Upper lobe of right lung (tissue), 1 donor: ENCODE measurements around the gene TRMT10A. TPM values are rescaled to one million over a fixed set of nuclear protein-coding genes. Genes with fewer than 3 reads are reported as not detected.
A peak's percentile ranks its signal among the peaks of the same experiment; 100 is the strongest.

Source experiments
- ATAC-seq: fragments of 200-7000 bp; cut with Tn5 transposase; one replicate; pipeline ENCODE4 v1.9.1; 2020; ENCODE audit warnings: mild to moderate bottlenecking, moderate library complexity
- DNase-seq: peaks from one replicate; pipeline ENCODE4 v3.0.0-alpha.2; 2020
- H3K27ac ChIP-seq: fragments of 200-600 bp; one replicate; pipeline ENCODE4 v1.8.0; 2022
- H3K27me3 ChIP-seq: fragments of 200-600 bp; one replicate; pipeline ENCODE4 v1.8.0; 2022; ENCODE audit warnings: mild to moderate bottlenecking
- H3K36me3 ChIP-seq: fragments of 200-600 bp; one replicate; pipeline ENCODE4 v1.8.0; 2022
- H3K4me1 ChIP-seq: fragments of 200-600 bp; one replicate; pipeline ENCODE4 v1.8.0; 2022
- H3K4me3 ChIP-seq: fragments of 200-600 bp; one replicate; pipeline ENCODE4 v1.8.0; 2022; ENCODE audit warnings: mild to moderate bottlenecking
- H3K9me3 ChIP-seq: fragments of 200-600 bp; one replicate; pipeline ENCODE4 v1.8.0; 2022
- intact Hi-C: fragments of 100-400 bp; cut with DNase I; formaldehyde crosslinking; loops from one replicate; pipeline ENCODE4 v1.11.0; 2022
- long read RNA-seq: library from polyadenylated mRNA; unstranded; transcript quantifications from one replicate; pipeline ENCODE4 v2.0.0, GENCODE V29; 2021
- total RNA-seq: library from RNA; stranded (reverse); fragmentation: NEBNext Ultra II Directional; extraction: Animal tissue kit (Norgen Biotek cat#: 25700); gene quantifications from one replicate; pipeline ENCODE4 v1.2.1, GENCODE V29; 2021
- TF ChIP-seq, protein P1 (sequence below): fragments of 200-600 bp; IDR thresholded peaks from one replicate; pipeline ENCODE4 v1.8.0; 2022; ENCODE audit warnings: antibody characterized with exemption
- donor health status: DM: no; HTN: yes; CAD: no; lungs with severe emphysema.

Gene TRMT10A, protein sequence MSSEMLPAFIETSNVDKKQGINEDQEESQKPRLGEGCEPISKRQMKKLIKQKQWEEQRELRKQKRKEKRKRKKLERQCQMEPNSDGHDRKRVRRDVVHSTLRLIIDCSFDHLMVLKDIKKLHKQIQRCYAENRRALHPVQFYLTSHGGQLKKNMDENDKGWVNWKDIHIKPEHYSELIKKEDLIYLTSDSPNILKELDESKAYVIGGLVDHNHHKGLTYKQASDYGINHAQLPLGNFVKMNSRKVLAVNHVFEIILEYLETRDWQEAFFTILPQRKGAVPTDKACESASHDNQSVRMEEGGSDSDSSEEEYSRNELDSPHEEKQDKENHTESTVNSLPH
- total RNA-seq, result 5.0 TPM
- long read RNA-seq, partial matches to known transcripts, result 2 of 10 reads
- long read RNA-seq, other reads (novel, unspliced or antisense), result 2 of 10 reads

DNA sequence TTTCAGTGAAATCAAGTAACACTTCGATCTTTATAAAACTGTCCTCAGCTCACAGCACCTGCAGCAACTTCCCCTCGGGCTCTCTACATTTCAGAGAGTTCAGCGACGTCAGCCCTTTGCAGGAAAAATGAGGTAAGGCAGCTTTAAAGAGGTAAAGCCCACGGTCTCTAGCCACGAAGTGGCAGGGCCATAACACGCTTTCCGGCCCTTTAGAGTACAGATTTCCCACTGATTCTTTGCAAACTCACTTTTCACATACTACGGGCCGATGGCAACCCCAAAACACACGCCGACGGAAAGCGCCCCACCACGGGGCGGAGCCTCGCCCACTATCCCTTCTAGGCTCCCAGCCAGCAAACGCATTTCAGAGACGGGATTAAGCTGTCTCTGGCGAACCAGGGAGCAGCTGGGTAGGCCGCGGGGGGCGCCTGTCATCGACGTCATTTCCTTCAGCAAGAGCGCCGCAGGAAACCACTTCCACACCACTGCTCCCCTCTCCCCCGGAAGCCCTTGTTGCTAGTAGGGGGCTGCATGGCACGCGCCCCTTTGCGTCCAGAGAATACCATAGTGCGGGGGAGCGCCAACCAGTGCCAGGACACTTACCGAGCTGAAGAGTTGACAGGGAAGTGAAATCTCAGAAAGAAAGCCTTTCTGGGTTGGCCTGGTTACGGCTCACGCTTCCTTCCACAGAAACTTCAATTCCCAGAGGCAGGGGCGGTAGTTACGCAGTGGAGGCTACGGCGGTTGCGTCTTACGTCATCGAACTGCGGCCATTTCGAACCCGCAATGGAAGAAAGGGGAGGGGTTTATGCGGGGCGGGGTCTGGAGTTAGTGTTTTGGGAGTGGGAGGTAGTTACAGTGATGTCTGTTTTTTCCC, at the start of gene TRMT10A:
TSS of gene TRMT10A (minus strand) at position 730 of the 877 bp plus-strand sequence. CDS start 4,701 bp downstream, outside the sequence.
- intact Hi-C loops, result loop anchor here (10.0 kb wide), 1 partner anchor 241 kb away; no protein-coding TSS in a partner anchor
- H3K27ac ChIP-seq, result peak within 1 kb of the TSS; percentile 98
- ATAC-seq, result peak; percentile 97
- H3K9me3 ChIP-seq, result no peaks in the 10 kb centered on the region
- DNase-seq, result peak; percentile 99
- TF ChIP-seq, protein P1, sequence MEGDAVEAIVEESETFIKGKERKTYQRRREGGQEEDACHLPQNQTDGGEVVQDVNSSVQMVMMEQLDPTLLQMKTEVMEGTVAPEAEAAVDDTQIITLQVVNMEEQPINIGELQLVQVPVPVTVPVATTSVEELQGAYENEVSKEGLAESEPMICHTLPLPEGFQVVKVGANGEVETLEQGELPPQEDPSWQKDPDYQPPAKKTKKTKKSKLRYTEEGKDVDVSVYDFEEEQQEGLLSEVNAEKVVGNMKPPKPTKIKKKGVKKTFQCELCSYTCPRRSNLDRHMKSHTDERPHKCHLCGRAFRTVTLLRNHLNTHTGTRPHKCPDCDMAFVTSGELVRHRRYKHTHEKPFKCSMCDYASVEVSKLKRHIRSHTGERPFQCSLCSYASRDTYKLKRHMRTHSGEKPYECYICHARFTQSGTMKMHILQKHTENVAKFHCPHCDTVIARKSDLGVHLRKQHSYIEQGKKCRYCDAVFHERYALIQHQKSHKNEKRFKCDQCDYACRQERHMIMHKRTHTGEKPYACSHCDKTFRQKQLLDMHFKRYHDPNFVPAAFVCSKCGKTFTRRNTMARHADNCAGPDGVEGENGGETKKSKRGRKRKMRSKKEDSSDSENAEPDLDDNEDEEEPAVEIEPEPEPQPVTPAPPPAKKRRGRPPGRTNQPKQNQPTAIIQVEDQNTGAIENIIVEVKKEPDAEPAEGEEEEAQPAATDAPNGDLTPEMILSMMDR, result no peak
- H3K27me3 ChIP-seq, result no peaks in the 10 kb centered on the region
- peak within 1 kb of the TSS; percentile 68 for H3K4me3 ChIP-seq
- no peaks in the 10 kb centered on the region for H3K36me3 ChIP-seq
- H3K4me1 ChIP-seq, result peaks cover 5% of the 10 kb centered on the region

DNA sequence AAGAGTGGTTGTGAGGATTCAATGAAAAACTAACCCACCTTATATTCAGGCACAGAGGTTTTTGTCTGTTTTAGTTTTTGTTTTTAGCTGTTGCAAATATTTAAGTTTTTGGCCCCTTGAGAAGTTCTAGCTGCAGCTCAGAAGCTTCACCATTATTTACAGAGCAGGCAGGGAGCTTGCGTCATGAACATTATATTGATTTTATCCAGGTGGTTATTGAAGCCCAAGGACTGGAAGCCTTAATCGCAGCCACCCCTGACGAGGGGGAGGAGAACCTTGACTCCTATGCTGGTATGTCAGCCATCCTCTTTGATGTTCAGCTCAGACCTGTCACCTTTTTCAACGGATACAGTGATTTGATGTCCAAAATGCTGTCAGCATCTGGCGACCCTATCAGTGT, 48.9 kb upstream of the TRMT10A start:
- Histone ChIP-seq H3K36me3 (no peaks in the 10 kb centered on the region), H3K27me3 (no peaks in the 10 kb centered on the region), H3K9me3 (no peaks in the 10 kb centered on the region), H3K4me3 (no peak overlapping the region), H3K4me1 (no peaks in the 10 kb centered on the region), H3K27ac (no peak overlapping the region)
- no peak for ATAC-seq
- intact Hi-C loops, result no loop called here
- TF ChIP-seq, protein P1, result no peak
- no peak for DNase-seq

DNA sequence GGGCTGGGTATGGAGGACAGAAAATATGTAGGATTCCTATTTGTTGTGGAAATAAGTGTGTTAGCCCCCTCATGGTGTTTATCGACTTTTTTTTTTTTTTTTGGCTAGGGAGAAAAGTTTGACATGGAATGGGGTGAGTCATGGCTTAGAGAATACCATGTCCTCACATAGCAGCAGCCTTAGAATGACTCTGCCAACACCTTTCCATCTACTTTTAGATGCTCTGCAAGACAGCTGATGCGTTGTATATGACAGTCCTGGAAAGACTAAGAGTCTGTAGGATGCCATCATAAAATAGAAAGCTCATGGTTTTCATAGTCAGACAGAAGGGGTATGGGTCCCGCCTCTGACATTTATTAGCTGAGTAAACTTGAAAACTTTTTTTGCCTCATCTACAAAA, 48.4 kb upstream of the TRMT10A start:
- no peak overlapping the region for H3K4me3 ChIP-seq
- TF ChIP-seq, protein P1, result no peak
- H3K27me3 ChIP-seq, result no peaks in the 10 kb centered on the region
- H3K27ac ChIP-seq, result no peak overlapping the region
- no peaks in the 10 kb centered on the region for H3K9me3 ChIP-seq
- ATAC-seq, result no peak
- intact Hi-C loops, result no loop called here
- no peaks in the 10 kb centered on the region for H3K36me3 ChIP-seq
- no peak for DNase-seq
- H3K4me1 ChIP-seq, result no peaks in the 10 kb centered on the region

DNA sequence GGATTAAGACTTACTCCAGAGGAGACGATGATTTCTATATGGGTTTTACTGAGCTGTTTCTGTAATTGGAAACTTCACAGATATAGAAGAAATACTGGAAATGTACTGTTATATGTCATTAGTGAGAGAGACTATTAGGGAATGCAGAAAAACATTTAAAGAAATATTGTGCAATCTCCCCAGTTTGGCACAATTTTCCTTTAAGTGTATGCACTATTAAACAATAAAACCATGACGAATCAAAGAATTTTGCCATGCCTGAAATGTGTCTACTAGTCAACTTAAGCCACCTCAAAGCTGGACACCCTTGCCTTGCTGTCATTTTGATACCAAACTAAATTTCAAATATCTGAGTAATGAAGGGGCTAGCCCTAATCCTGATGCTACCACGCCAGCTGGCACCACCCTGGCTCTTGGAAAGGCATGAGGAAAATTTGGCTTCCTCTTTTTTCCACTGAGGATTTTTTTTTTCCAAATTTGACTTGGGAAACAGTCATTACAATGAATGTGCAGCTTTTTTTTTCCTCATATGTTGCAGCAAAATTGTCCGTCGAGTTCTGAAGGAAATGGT, 46.9 kb upstream of the TRMT10A start:
- no peak for DNase-seq
- Histone ChIP-seq H3K4me3 (no peak overlapping the region), H3K27me3 (no peaks in the 10 kb centered on the region), H3K9me3 (no peaks in the 10 kb centered on the region), H3K4me1 (no peaks in the 10 kb centered on the region), H3K36me3 (no peaks in the 10 kb centered on the region), H3K27ac (no peak overlapping the region)
- TF ChIP-seq, protein P1, result no peak
- intact Hi-C loops, result no loop called here
- no peak for ATAC-seq

DNA sequence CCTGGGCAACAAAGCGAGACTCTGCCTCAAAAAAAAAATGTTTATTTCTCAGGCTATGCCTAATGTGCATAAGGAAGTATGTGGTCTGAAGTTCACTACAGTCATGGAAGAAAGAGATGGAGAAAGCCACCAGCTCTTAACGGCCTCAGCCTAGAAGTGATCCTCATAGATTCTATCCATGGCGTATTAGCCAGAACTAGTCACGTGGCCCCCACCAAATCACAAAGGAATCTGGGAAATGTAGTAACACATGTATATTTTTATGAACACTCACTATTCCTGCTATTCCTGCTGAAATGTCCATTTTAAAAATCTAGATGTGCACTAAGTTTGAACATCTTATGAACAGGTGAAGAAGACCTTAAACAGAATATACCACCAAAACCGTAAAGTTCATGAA, 44.6 kb upstream of the TRMT10A start:
- DNase-seq (no peak), ATAC-seq (no peak)
- H3K4me1 ChIP-seq, result no peaks in the 10 kb centered on the region
- intact Hi-C loops, result no loop called here
- H3K36me3 ChIP-seq, result no peaks in the 10 kb centered on the region
- H3K9me3 ChIP-seq, result no peaks in the 10 kb centered on the region
- no peak overlapping the region for H3K4me3 ChIP-seq
- TF ChIP-seq, protein P1, result no peak
- no peak overlapping the region for H3K27ac ChIP-seq
- no peaks in the 10 kb centered on the region for H3K27me3 ChIP-seq
